HG03097 (cell line): ENCODE measurements around the gene GRM8.
"Not testable (repeated sequence)": the region's sequence is repeated elsewhere in the genome, so short reads cannot be mapped to it uniquely, and the experiment has no call there.

Source experiments
- ATAC-seq: cut with Tn5 transposase; IDR thresholded peaks from one replicate; pipeline ENCODE4 v1.9.1; 2021; ENCODE audit not compliant: unreplicated experiment, low FRiP score

The GRM8 gene

DNA sequence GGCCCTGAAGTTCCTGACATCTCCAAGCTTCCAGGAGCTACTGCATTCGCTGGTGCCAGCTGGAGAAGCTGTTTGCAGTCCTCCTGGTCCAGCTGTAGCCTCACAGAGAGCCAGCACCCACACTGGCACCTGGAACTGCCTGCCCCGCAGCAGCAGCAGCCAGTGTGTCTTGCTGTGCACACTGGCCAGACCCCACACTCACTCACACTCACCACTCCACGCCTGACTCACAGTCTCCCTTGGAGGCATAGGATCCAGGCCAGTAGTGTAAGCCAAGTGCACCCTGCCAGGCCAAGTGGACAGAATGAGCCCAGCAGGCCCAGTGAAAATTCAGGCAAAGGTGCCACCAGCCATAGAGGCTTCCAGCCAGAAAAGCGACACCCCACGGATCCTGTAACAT, 566.3 kb downstream of the GRM8 start:
- no peak for ATAC-seq

DNA sequence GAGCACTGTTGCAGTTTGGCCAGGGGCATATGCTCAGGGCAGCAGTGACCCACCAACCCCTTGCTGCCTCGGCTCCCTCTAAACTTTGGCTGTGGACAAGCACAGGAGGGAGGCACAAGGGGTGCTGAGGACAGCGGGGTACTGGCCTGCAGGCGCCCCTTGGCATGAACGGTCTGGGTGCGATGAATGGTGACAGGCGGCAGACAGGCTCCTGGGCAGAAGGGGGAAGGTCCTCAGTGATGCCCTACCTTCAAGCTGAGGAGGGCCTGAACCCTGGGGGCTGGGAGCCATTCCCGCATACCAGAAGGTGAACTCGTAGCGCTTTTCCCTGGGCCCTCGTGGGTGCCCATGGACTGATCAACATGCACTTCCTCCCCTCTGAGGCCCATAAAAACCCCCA, 567.1 kb downstream of the GRM8 start:
- ATAC-seq = no peak

DNA sequence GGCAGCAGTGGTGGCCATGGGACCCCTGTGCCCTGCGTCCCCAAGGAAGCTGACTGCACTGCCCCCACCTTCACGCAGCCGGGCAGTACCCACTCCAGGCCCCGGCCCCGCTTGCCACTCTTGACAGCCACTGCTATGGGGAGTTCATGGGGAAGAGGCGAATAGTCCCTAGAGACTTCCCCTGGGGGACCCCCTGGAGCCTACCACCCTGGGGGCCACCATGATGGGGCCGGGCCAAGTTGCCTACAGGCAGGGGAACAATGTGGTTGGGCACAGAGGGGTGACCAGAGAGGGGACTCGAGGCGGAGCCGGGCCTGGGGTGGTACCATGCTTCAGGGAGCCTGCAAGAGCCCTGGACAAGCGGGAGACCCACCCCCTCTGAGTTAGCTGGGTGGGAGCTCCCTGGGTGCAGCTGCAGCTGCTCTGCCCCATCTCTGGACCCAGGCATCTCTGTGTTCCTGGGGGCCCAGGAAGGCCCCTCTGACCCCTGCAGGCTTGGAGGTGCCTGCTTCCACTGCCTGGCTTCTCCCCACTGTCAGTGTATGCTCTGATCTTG, 567.6 kb downstream of the GRM8 start:
- ATAC-seq = no peak

DNA sequence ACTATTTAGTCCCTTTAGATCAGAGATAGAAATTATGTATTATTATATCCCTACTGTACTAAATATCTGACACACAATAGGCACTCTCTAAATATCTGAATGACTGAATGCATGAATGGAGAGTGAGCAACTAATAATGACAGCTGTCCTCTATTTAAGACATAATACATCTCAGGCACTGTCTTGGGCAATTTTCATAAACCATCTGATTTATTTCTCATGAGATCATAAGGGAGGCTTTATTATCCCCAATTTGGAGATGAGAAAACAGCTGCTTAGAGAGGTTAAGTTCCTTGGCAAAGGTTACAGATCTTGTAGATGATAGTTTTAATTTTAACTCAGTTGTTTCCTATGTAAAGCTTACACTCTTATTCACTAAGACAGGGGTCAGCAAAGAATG, 570.6 kb downstream of the GRM8 start:
- ATAC-seq = no peak

DNA sequence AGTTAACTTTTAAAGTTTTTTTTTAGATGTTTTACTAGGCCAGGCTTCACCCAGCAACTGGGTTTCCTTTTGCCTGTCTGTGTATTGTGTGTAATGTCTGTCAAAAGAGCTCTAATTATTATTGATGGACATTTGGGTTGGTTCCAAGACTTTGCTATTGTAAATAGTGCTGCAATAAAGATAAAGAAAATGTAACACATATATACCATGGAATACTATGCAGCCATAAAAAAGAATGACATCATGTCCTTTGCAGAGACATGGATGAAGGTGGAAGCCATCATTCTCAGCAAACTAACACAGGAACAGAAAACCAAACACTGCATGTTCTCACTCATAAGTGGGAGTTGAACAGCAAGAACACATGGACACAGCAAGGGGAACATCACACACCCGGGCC, 584.0 kb downstream of the GRM8 start:
- not testable (repeated sequence) for ATAC-seq

DNA sequence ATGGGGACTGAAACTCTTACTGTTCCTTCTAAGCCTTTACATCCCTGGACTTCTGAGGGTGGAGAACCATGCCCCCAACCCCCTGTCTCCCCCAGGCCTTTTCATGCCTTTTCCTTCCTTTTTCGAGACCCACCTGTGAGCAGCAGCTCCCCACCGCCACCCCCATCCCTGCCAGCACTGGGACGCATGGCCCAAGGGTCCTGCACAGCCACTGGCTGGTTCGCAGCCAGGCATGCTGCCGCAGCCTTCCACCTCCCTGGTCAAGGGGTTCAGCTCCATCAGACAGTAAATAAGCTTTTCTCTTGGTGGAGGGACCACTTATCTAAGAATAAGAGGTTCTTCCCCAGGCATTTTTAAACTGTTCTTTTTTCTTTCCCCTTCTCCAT, 584.4 kb downstream of the GRM8 start:
- ATAC-seq = no peak

DNA sequence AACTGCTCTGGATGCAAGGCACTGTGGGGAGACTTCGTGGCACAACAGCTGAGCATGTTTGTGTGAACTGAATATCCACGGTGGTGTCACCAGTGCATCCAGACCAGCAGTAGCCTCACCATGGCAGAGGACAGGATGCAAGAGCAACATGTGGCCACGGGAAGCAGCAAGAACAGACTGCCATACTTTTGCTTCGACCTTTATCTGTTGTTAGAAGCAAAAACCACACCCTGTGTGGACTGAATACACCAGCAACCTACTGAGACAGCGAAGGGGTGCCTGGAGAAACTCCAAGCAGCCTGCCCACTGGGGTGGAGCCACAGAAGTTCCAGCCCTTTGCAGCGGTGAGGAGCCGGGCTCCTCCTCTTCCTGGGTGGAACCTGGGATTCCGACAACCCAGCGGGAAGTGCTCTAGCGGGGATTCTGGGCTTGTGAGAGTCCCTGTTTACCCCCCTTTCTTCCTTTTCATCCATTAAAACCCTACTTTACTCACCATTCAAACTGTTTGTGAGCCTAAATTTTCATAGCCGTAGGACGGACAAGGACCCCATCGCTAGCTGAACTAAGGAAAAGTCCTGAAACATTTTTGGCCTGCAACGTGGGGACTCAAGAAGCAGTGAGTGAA, 584.9 kb downstream of the GRM8 start:
- no peak for ATAC-seq

DNA sequence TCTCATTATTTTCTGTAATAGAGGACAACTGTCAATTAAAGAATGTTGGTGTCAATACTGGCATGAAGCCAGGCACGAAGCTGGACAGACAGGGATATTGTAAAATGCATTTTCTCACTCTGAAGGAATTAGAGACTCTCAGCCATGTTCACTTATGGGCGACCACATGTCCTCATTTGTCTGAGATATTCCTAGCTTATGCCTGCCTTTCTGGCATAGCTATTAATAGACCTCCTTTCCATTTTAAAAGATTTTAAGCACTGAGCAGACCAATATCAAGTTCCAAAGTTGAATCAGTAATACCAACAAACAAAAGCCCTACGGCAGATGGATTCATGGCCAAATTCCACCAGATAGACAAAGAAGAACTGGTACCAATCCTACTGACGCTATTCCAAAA, 589.9 kb downstream of the GRM8 start:
- no peak for ATAC-seq

DNA sequence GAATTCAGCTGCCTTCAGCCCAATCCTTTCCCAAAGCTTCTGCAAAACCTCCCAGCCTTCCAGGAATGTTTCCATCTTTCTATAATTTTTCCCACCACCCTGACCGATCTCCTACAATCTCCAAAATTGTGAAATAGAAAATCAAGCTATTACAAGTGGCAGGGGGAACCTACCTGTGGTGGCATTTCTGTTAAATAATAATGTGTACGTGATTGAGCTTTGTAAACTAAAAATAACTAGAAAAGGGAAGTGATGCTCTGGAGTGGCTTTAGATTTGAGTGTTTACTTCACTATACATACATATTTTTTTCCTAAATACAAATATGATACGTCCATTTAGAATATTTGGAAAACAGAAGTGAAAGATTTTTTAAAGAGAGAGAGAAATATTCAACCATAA, 593.6 kb downstream of the GRM8 start:
- peak; percentile 95 for ATAC-seq

DNA sequence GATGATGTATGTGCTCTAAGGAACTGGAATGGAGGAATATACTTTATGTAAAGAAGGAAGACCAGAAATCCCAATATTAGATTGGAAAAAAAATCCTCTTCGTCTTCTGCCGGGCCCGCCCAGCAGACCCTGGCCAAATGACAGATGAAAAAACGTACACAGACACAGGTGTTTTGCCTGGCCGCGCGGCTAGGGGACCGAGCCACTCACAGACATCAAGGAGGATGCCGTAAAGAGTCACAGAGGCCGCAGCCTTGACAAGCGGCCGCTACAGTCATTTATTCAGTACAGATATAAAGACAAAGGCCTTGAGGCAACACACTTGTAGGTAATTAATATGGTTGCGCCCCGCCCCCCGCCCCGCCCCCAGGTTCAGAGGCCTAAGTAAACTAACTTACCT, 594.1 kb downstream of the GRM8 start:
- peak; percentile 22 for ATAC-seq

DNA sequence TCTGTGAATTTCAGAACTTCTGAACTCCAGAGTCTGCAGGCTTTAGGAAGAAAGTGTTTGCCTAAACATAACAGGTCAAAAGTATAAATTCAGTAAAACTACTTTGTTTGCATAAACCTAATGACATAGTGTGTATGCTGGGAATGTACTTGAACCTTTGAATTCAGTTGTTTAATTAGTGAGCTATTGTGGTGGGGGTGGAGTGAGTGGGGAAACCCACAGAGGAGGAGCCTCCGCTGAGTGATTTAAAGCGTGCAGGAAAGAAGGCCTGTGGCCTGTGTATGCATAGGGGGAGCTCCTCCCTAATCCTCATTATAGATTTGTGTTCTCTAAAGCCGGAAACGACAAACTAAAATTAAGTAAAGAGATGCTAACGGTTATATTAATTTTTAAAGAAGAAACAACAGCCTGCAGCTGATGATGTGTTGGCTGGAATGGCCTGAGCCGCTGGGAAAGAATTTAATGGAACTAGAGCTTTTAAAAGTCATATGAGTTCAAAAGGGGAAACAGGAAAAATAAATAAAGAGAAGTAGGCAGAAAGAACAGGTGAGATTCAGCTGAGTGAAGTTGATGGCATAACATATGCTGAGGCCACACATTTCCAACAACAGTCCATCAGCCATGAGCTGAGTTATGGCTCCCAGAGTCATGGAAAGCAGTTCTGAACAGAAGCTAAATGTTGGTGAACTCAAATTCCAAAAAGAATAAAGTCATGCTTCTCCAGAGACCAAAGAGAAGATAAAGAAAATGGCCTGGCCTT, 595.0 kb downstream of the GRM8 start:
- peak; percentile 65 for ATAC-seq

DNA sequence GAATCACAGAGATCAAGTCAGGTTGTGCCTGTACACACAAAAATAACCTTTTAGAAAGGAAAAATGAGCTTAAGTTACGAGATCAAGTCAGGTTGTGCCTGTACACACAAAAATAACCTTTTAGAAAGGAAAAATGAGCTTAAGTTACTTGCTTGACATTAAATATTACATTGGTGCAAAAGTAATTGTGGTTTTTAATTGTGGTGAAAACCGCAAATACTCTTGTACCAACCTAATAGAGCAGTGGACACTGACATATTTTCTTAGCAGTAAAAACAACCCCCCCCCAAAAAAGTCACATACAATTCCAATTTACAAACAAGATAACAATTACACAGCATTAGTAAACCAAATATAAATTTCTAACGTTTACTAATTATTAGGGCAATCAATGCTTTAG, 595.6 kb downstream of the GRM8 start:
- ATAC-seq = no peak

DNA sequence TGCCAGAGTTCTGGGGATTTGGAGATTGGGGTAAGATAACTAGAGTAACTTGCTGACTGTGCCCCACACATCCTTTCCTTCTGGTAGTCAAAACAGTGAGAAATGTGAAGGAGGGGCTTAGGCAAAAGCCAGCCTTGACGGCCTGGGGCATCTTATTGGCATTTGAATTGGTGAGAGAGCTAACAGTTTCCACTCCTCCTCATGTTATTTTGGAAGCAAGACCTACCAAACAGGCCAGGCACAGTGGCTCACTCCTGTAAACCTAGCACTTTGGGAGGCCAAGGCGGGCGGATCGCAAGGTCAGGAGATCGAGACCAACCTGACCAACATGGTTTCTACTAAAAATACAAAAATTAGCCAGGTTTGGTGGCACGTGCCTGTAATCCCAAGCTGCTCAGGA, 596.6 kb downstream of the GRM8 start:
- no peak for ATAC-seq

DNA sequence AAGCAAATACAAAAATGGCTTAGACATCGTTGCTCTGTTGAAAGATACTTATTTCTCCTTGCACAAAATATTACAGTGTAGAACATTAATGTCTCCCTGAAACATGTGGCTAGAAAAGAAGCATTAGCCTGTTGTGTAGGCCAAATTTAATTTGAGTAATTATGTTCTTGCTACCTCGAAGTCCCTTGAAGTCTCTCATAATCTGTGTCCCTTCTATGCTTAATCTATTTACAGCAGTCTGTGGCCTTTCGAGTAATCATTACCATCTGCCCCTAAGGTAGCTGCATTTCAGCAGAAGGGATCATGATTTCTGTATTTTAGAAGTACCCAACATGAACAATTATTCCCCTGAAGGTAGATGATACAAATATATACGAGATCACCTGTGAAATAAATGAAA, 615.2 kb downstream of the GRM8 start:
- no peak for ATAC-seq

DNA sequence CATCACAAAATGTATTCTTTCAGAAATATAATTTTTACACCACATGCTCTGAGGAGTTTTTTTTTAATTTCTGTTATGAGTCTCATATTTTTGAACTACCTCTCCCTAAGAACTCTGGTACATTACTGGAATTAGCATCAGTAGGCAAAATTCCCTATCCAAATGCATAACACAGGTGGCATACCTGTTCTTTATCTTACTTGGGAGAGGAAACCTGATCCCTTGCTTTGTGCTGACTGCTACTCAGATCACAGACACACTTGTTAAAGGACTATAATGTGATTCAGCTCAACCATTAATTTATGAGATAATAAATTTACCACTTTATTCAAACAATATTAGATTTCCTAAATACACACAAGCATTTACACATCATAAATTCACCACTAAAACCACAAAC, 617.2 kb downstream of the GRM8 start:
- no peak for ATAC-seq

DNA sequence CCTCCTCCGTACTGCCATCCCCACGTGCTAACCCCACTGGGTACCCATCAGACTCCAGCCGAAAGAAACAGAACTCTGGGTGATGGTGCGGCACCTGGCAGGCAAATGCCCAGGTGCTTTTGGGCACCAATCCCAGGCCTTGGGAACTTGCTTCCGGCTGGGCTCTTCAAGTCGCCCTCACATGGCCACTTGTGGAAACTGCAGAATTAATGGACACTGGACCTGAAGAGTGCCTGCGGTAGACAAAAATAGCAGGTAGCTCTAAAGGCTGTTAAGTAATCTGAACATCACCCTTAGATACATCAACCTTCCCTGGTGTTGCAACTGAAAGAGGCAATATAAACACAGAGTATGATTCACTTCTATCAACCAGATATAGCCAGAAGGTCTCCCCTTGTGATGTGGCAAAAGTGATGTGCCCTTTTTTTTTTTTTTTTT, 644.4 kb downstream of the GRM8 start:
- no peak for ATAC-seq

DNA sequence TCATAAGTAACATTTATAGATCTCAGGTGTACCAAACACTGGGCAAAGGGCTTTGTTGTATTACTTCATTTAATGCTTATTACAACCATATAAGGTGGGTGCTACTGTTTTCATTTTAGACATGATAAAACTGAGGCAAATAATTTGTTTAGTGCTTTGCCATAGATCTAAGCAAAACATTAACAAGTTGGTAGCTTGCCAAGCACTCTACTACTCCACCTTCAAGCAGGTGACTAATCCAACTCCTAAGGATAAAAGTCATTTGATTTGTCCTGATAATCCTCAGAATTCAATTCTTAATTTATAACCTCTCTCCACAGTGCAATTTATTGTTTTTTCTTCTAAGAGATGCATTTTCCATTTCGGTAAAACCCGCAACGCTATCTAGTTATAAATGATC, 646.4 kb downstream of the GRM8 start:
- no peak for ATAC-seq

DNA sequence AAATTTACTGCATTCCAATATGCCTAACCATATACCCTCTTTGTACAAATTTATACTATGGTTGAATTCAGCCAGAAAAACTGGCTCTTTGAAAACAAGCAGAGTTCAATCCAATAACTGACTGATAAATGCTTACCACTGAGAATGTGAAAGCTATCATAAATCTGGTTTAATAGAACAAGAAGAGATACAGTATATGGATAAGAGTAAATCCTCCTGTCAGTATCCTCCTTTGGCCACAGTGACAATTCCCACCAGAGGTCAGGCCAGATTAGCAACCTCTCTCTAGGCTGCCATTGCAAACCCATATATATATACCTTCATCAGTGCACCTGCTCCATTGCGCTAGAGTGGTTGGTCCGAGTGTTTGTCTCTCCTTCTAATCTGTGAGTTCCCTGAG, 647.2 kb downstream of the GRM8 start:
- no peak for ATAC-seq

DNA sequence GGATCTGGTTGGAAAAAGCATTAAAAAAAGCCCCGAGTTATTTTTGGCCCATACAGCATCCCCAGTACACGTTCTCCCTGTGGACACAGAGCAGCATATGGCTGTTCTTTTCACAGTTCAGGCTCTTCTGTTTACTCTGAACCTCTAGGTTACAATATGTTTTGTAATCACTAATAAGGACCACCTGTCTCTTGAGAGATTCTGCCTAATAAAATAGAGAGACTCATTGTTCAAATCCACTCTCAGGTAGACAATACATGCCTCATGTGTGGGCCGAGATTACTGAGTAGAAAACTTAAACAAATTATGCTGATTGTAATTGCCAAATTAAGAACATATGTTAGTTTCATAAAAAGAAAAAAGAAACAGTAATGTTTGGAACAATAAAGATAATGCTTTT, 647.7 kb downstream of the GRM8 start:
- no peak for ATAC-seq

DNA sequence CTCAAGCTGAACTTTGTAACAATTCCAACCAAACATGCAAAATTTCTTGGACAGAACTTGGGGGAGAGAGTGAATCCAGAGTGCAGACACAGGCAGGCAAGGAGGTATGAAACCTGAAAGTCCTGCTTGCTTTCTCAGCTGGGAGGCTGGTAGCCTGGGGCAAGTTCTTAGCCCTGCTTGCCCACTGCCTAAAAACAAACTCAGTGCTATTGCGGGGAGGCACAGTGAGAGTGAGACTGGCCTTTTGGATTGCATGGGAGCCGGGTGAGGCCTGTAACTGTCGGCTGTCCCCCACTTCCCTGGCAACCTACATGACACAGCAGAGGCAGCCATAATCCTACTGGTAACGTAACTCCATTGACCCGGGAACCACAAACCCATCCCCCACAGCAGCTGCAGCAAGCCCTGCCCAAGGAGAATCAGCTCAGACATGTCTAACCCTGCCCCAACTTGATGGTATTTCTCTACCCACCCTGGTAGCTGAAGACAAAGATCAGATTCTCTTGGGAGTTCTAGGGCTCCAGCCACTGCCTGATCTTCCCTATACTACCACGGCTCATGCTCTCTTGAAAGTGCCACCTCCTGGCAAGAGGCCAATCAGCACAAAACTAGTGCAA, 663.6 kb downstream of the GRM8 start:
- no peak for ATAC-seq

DNA sequence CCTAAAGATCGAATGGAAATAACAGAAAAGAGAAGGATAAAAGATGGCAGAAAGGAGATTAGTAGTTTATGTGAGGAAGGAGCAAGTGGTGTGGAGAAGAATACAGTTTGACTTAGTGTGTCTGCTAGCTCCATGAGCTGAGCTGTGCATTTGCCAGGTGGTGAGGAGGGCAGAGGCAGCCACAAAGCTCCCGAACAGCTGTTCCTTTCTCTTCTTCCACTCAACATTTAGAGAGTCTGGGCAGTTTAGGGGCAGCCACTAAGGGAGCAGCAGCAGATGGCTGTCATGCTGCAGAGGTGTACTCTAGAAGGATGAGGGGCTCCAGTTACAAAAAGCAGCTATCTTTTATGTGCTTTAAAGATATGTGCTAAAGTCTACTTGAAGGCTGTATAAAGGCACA, 674.4 kb downstream of the GRM8 start:
- ATAC-seq = no peak
